ENCODE measurements around the gene KRTAP29-1. TPM values are rescaled to one million over a fixed set of nuclear protein-coding genes. Genes with fewer than 3 reads are reported as not detected.

Gene KRTAP29-1
- total RNA-seq, 1 donor from 2014 or later = not detected

GRCh38 chr17:41345992-41346391 lies 43.3 kb upstream of the KRTAP29-1 start:
- intact Hi-C loops (cut with micrococcal nuclease) = no loop called here
- CTCF ChIA-PET = no interaction called here

GRCh38 chr17:41343029-41343428 lies 40.4 kb upstream of the KRTAP29-1 start:
- no peak for TF ChIP-seq CTCF (IDR thresholded peaks at IDR 0.05)
- Mint-ChIP-seq H3K27ac (no peak overlapping the region), H3K4me3 (no peak overlapping the region), H3K36me3 (ENCODE audit: low read depth) (no peaks in the 10 kb centered on the region), H3K4me1 (peaks cover 9% of the 10 kb centered on the region), H3K9me3 (peaks cover 14% of the 10 kb centered on the region), H3K27me3 (peaks cover 10% of the 10 kb centered on the region)
- DNase-seq (no peak), ATAC-seq (ENCODE audit: low read depth) (no peak)
- intact Hi-C loops (cut with micrococcal nuclease) = no loop called here
- POLR2A ChIA-PET = no interaction called here
- CTCF ChIA-PET = no interaction called here

More at GRCh38 chr17:41345992-41346391, 43.3 kb upstream of the KRTAP29-1 start:
- no peak for TF ChIP-seq CTCF (IDR thresholded peaks at IDR 0.05)
- no peak for ATAC-seq (ENCODE audit: low read depth)
- H3K27me3 Mint-ChIP-seq = peaks cover 11% of the 10 kb centered on the region
- peaks cover 14% of the 10 kb centered on the region for H3K9me3 Mint-ChIP-seq
- H3K27ac Mint-ChIP-seq = no peak overlapping the region
- no peak for DNase-seq
- no peak overlapping the region for H3K4me3 Mint-ChIP-seq
- H3K36me3 Mint-ChIP-seq (ENCODE audit: low read depth) = no peaks in the 10 kb centered on the region
- POLR2A ChIA-PET = no interaction called here
- no peaks in the 10 kb centered on the region for H3K4me1 Mint-ChIP-seq

GRCh38 chr17:41340934-41341861 lies 38.5 kb upstream of the KRTAP29-1 start:
- peaks cover 14% of the 10 kb centered on the region for H3K9me3 Mint-ChIP-seq
- ATAC-seq (ENCODE audit: low read depth) (no peak), DNase-seq (no peak)
- TF ChIP-seq CTCF (IDR thresholded peaks at IDR 0.05) = no peak
- POLR2A ChIA-PET = no interaction called here
- H3K27ac Mint-ChIP-seq = no peak overlapping the region
- peaks cover 10% of the 10 kb centered on the region for H3K27me3 Mint-ChIP-seq
- CTCF ChIA-PET = no interaction called here
- intact Hi-C loops (cut with micrococcal nuclease) = no loop called here
- H3K4me1 Mint-ChIP-seq = peaks cover 9% of the 10 kb centered on the region
- no peak overlapping the region for H3K4me3 Mint-ChIP-seq
- no peaks in the 10 kb centered on the region for H3K36me3 Mint-ChIP-seq (ENCODE audit: low read depth)

GRCh38 chr17:41340494-41340893 lies 37.8 kb upstream of the KRTAP29-1 start:
- no peak for DNase-seq
- ChIA-PET CTCF (no interaction called here), POLR2A (no interaction called here)
- Mint-ChIP-seq H3K27me3 (peaks cover 10% of the 10 kb centered on the region), H3K9me3 (peaks cover 14% of the 10 kb centered on the region), H3K4me3 (no peak overlapping the region), H3K36me3 (ENCODE audit: low read depth) (no peaks in the 10 kb centered on the region), H3K4me1 (peaks cover 9% of the 10 kb centered on the region), H3K27ac (no peak overlapping the region)
- ATAC-seq (ENCODE audit: low read depth) = no peak
- intact Hi-C loops (cut with micrococcal nuclease) = no loop called here
- no peak for TF ChIP-seq CTCF (IDR thresholded peaks at IDR 0.05)

GRCh38 chr17:41339571-41340172 lies 37.0 kb upstream of the KRTAP29-1 start:
- H3K9me3 Mint-ChIP-seq = peaks cover 14% of the 10 kb centered on the region
- peaks cover 10% of the 10 kb centered on the region for H3K27me3 Mint-ChIP-seq
- ATAC-seq (ENCODE audit: low read depth) = no peak
- peaks cover 11% of the 10 kb centered on the region for H3K4me1 Mint-ChIP-seq
- ChIA-PET POLR2A (no interaction called here), CTCF (no interaction called here)
- no peaks in the 10 kb centered on the region for H3K36me3 Mint-ChIP-seq (ENCODE audit: low read depth)
- intact Hi-C loops (cut with micrococcal nuclease) = no loop called here
- H3K4me3 Mint-ChIP-seq = no peak overlapping the region
- H3K27ac Mint-ChIP-seq = no peak overlapping the region
- TF ChIP-seq CTCF (IDR thresholded peaks at IDR 0.05) = no peak
- no peak for DNase-seq

Data from activated B cell treated with CpG ODN at 0.5 μM for 24 hours (primary cell).